Immature natural killer cell (primary cell): ENCODE results near the gene ANKRD1. TPM values are rescaled to one million over a fixed set of nuclear protein-coding genes. Genes with fewer than 3 reads are reported as not detected.
"Not testable (repeated sequence)": the region's sequence is repeated elsewhere in the genome, so short reads cannot be mapped to it uniquely, and the experiment has no call there.

Source experiments
- DNase-seq, 3 donors: peaks; one replicate each; pipeline ENCODE4 v3.0.0; 2022; ENCODE audit warnings: mixed read lengths in 1 of 3
- H3K27ac Mint-ChIP-seq, 6 donors: one replicate each; pipeline ENCODE4 v1.8.0; 2020; ENCODE audit warnings: mixed read lengths in 6 of 6, mild to moderate bottlenecking in 5 of 6, inconsistent platforms in 4 of 6, moderate library complexity in 3 of 6
- H3K27me3 Mint-ChIP-seq, 3 donors: one replicate each; pipeline ENCODE4 v1.8.0; 2020 to 2021; ENCODE audit warnings: low read depth in 3 of 3, mild to moderate bottlenecking in 3 of 3, mixed read lengths in 3 of 3, moderate library complexity in 3 of 3, inconsistent platforms in 1 of 3
- H3K36me3 Mint-ChIP-seq, 3 donors: one replicate each; pipeline ENCODE4 v1.8.0; 2020; ENCODE audit warnings: mixed read lengths in 3 of 3, inconsistent platforms in 2 of 3, mild to moderate bottlenecking in 2 of 3
- H3K4me1 Mint-ChIP-seq, 2 donors: one replicate each; pipeline ENCODE4 v1.8.0; 2020; ENCODE audit warnings: inconsistent platforms in 2 of 2, mild to moderate bottlenecking in 2 of 2, mixed read lengths in 2 of 2, moderate library complexity in 1 of 2
- H3K4me3 Mint-ChIP-seq, 5 donors: one replicate each; pipeline ENCODE4 v1.8.0; 2020; ENCODE audit warnings: mild to moderate bottlenecking in 5 of 5, mixed read lengths in 5 of 5, inconsistent platforms in 3 of 5, moderate library complexity in 3 of 5
- H3K9me3 Mint-ChIP-seq, 6 donors: one replicate each; pipeline ENCODE4 v1.8.0; 2020; ENCODE audit warnings: mild to moderate bottlenecking in 6 of 6, mixed read lengths in 6 of 6, inconsistent platforms in 4 of 6, moderate library complexity in 3 of 6
- polyA plus RNA-seq, 3 donors: library from polyadenylated mRNA; unstranded; fragments of 300-500 nt; fragmentation: Illumina TruSeq; gene quantifications; one replicate each; pipeline ENCODE4 v1.2.3, GENCODE V29; 2021

Gene ANKRD1
- polyA plus RNA-seq, 3 donors from 2014 or later = not detected

DNA sequence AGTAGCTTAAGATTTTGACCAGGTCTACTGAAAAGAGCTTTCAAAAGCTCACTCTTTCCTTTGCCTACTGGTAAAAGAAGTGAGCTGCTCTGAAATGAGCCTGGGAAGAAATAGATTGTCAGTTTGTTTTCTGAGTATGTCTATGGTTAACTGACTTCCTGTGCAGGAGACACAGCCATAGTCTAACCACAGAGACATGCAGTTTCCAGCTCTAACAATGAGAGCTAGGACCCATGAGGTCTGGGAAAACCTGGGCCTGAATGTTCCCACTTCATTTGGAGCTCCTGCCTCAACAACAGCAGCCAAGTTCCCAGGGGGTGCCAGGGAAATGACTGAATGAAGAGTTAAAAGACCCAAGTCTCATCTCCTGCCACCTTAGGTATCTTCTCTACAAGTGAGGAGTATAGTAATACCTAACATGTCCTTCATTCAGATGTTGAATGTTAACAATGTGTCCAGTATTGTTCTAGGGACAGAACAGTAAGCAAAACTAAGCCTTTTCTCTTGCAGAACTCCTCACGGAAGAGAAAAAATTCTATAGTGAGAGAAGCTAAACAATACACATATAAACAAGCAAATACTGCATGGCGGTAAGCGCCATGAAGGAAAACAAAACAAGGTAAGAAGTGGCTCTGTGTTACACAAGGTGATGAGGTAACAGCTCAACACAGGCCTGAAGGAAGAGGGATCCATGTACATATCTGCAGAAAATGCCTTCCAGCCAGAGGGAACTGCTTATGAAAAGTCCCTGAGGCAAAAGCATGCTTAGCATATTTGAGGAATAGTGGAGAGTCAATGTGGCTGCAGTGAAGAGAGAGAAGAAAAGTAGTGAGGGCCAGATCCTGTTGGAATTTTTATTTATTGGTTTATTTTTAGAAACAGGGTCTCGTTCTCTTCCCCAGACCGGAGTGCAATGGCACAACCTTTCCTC is 26.4 kb upstream of the ANKRD1 start:
- Mint-ChIP-seq H3K27ac (no peak overlapping the region), H3K36me3 (no peaks in the 10 kb centered on the region), H3K4me3 (no peak overlapping the region), H3K9me3 (no peaks in the 10 kb centered on the region), H3K4me1 (no peaks in the 10 kb centered on the region), H3K27me3 (peaks cover under 1 to 8% (median 7%) of the 10 kb centered on the region in 3 donors)
- DNase-seq = no peak

DNA sequence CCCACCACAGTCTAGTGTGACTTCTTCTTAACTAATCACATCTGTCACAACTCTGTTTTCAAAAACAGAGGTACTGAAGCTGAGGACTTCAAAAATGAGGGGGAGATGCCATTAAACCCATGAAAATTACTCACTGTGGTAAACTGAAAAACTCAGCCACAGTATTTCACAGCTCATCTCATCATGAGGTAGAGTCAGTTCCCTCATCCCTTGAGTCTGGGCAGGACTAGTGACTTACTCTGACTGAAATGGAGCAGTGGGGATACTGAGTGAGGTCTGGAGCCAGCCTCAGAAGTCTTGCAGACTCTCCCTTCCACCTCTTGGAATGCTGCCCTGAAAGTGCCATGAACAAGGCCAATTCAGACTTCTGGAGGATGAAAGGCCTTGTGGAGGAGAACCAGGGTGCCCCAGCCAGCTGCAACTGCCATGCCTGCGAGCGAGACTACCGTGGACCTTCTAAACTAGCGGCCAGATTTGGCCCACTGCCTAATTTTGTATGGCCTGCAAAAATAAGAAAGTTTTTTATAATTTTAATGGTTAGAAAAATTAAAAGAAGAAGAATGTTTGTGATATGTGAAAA is 24.7 kb upstream of the ANKRD1 start:
- peaks cover 0 to 7% (median 0%) of the 10 kb centered on the region in 3 donors for H3K27me3 Mint-ChIP-seq
- H3K36me3 Mint-ChIP-seq = no peaks in the 10 kb centered on the region
- H3K4me1 Mint-ChIP-seq = no peaks in the 10 kb centered on the region
- H3K27ac Mint-ChIP-seq = no peak overlapping the region
- no peaks in the 10 kb centered on the region for H3K9me3 Mint-ChIP-seq
- H3K4me3 Mint-ChIP-seq = no peak overlapping the region
- DNase-seq = no peak

DNA sequence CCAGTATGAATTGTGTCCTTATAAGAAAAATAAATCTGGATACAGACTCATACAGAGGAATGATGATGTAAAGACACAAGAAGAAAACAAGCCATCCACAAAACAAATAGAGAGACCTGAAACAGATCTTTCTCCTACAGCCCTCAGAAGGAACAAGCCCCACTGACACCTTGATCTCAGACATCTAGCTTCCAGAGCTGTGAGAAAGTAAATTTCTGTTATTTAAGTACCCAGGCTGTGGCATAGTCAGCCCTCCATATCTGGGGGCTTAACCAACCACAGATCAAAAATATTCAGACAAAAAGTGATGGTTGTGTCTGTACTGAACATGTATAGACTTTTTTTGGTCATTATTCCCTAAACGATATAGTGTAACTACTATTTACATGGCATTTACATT is 23.9 kb upstream of the ANKRD1 start:
- peaks cover 0 to 5% (median 0%) of the 10 kb centered on the region in 3 donors for H3K27me3 Mint-ChIP-seq
- H3K9me3 Mint-ChIP-seq = no peaks in the 10 kb centered on the region
- H3K4me1 Mint-ChIP-seq = no peaks in the 10 kb centered on the region
- DNase-seq = no peak
- H3K36me3 Mint-ChIP-seq = no peaks in the 10 kb centered on the region
- H3K4me3 Mint-ChIP-seq = no peak overlapping the region
- no peak overlapping the region for H3K27ac Mint-ChIP-seq

DNA sequence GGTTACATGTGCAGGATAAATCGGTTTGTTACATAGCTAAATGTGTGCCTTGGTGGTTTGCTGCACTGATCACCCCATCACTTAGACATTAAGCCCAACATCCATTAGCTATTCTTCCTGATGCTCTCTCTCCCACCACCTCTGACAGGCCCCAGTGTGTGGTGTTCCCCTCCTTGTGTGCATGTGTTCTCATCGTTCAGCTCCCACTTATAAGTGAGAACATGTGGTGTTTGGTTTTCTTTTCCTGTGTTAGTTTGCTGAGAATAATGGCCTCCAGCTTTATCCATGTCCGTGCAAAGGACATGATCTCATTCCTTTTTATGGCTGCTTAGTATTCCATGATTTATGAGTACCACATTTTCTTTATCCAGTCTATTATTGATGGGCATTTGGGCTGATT is 22.1 kb upstream of the ANKRD1 start:
- not testable (repeated sequence) for DNase-seq, H3K36me3 Mint-ChIP-seq, H3K4me3 Mint-ChIP-seq, H3K9me3 Mint-ChIP-seq, H3K27ac Mint-ChIP-seq, H3K4me1 Mint-ChIP-seq, H3K27me3 Mint-ChIP-seq

DNA sequence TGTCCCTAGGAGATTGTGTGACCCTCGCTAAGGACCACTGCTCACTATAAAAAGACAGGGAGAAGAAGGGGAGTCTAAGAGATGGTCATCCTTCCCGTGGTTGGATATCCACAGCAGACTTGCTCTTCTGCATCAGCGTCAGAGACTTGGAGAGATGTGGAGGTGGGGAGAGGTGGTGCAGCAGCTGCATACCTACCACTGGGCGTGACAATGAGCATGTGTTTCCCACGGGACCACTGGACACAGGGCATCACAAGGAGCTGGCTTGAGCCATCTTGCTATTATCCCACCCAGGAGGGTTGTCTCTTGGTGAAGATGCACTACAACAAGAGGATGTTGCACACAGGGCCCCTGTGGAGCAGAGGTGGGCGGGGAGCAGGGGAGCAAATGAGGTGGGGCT is 18.8 kb upstream of the ANKRD1 start:
- H3K27me3 Mint-ChIP-seq = peaks cover 0 to 5% (median 0%) of the 10 kb centered on the region in 3 donors
- H3K4me3 Mint-ChIP-seq = no peak overlapping the region

DNA sequence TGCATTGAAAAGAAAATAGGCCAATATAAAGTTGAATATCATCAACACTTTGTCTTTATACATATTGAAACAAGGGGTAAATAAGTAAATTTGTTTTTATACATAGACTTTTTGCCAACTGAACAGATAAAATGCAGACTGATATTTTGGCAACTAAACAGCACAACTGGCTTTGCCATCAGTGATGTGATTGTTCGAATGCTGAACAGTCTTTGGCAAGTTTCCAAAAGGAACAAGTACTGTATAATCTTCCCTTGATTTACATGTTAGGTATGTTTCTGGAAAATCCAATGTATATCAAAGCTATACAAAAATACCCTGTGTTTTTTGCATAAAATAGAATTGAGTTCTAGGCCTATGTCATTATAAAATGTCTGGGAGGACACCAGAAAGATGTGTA is 18.2 kb upstream of the ANKRD1 start:
- H3K36me3 Mint-ChIP-seq = no peaks in the 10 kb centered on the region
- no peak for DNase-seq
- no peaks in the 10 kb centered on the region for H3K4me1 Mint-ChIP-seq
- no peak overlapping the region for H3K4me3 Mint-ChIP-seq
- no peaks in the 10 kb centered on the region for H3K9me3 Mint-ChIP-seq
- H3K27ac Mint-ChIP-seq = no peak overlapping the region
- peaks cover 0 to 5% (median 0%) of the 10 kb centered on the region in 3 donors for H3K27me3 Mint-ChIP-seq

More for the DNA sequence above, 18.8 kb upstream of the ANKRD1 start:
- no peaks in the 10 kb centered on the region for H3K9me3 Mint-ChIP-seq
- H3K27ac Mint-ChIP-seq = no peak overlapping the region
- no peak for DNase-seq
- no peaks in the 10 kb centered on the region for H3K4me1 Mint-ChIP-seq
- no peaks in the 10 kb centered on the region for H3K36me3 Mint-ChIP-seq

DNA sequence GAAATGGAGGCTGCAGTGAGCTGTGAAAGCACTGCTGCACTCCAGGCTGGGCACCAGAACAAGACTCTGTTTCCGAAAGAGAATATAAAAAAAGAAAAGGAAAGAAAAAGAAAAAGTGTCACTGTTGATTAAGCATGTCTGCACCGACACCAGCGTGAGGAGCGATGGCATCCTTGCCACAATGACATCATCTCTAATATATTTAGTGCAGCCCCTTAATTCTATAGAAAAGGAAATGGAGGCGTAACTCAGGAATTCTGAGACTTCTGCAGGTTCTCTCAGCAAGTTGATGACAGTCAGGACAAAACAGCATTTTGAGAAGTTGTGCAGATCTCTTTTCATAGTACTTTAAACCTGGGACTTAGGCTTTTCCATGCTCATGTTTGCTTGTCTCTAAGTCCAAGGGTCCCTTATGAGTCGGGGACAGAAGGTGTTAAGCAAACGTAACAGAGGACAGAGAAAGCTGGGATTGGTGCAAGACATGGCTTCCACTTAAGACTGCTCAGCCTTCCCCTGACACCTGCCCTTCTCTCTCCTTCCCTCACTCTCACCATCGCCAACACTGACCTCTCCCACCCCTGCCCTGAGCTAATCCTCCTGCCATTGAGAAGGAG is 16.9 kb upstream of the ANKRD1 start:
- Mint-ChIP-seq H3K4me1 (no peaks in the 10 kb centered on the region), H3K27ac (no peak overlapping the region), H3K9me3 (no peaks in the 10 kb centered on the region), H3K27me3 (peaks cover 0 to 5% (median 0%) of the 10 kb centered on the region in 3 donors), H3K36me3 (no peaks in the 10 kb centered on the region), H3K4me3 (no peak overlapping the region)
- DNase-seq = no peak

DNA sequence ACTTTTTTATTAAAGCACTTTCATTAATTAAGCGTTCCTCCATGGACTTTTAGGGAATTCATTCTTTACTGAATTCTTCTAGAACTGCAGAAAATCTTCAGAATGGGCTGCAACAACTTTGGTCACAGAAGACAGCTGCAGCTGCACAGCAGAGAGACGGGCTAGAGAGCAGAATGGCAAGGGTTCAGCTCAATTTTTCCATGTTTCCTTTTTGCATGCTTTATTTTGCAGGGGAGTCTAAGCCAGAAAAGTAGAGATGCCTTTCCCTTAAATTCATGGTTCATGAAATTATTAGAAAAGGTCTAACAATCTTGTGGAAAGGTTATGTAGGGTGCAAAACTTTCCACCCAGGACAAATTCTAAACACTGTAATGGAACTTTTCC is 15.4 kb upstream of the ANKRD1 start:
- H3K4me1 Mint-ChIP-seq = no peaks in the 10 kb centered on the region
- DNase-seq = no peak
- H3K27ac Mint-ChIP-seq = no peak overlapping the region
- H3K9me3 Mint-ChIP-seq = no peaks in the 10 kb centered on the region
- peaks cover 0 to 5% (median 3%) of the 10 kb centered on the region in 3 donors for H3K27me3 Mint-ChIP-seq
- H3K4me3 Mint-ChIP-seq = no peak overlapping the region
- no peaks in the 10 kb centered on the region for H3K36me3 Mint-ChIP-seq

DNA sequence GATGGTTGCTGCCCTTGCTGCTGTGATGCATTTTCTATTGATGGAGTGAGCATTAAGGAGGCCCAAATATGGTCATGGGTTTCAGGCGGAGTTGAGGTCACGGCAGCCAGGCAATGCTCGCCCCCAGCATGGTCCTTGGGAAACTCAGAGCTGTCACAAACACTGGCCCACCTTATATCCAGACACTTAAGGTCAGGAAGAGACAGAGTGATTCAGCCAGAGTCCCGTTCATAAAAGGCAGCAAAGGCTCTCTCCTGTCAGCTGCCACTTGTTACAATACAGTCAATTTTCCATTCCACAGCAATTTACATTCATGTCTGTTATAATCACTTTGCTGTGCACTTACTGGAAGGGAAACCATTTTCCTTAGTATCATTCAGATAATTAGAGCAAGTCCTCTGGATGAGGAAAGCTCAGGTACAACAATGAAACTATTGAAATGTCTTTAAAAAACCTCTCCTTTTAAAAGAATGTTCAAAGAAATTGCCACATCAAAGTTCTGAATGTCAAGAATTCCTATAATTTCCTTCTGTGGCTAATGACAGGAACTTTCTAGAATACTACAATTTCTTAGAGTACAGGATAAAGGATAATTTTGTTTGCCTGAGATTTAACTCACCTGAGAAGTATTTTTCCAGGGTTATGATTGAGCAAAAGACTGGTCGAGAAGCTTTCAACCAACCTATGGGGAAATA is 14.8 kb upstream of the ANKRD1 start:
- Mint-ChIP-seq H3K4me1 (no peaks in the 10 kb centered on the region), H3K27me3 (peaks cover 0 to 3% (median 2%) of the 10 kb centered on the region in 3 donors), H3K36me3 (no peaks in the 10 kb centered on the region), H3K4me3 (no peak overlapping the region), H3K9me3 (no peaks in the 10 kb centered on the region), H3K27ac (no peak overlapping the region)
- no peak for DNase-seq

DNA sequence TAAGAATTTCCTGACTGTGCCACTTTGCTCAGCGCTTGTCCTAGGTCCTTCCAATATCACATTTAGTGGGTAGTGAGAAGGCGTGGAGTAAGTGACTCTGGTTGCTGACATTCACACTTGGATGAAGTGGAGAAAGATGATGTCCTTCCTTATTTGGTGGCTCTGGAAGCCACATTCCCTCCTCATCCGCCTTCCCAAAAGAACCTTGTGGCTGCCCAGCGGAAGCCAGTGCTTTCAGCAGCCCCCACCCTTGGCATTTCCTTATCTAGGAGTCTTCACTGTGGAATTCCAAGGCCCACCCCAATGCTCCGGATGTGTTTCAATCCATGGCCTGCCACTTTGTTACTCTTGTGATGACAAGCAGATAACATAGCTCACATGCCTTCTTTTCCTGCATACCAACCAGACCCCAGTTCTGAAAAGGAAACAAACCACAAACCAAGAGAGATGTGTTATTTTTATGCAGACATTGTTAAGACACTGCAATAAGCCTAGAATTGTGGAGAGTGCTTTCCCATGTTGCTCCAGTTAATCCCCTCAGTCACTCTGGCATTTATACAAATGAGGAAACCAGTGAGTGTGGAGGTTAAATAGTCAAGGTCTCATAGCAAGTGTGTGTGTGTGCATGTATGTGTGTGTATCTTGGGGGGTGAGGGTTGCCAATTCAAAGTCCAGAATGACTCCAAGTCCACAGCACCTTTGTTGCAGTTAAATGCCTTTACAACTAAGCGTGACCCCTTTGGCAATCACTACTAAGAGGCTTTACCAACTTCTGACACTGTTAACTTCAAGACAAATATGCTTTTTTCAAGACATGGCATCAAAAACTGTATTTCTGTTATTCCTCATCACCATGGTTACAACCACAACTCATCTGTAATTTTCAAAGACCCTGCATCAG is 10.3 kb upstream of the ANKRD1 start:
- no peaks in the 10 kb centered on the region for H3K9me3 Mint-ChIP-seq
- no peaks in the 10 kb centered on the region for H3K4me1 Mint-ChIP-seq
- no peak overlapping the region for H3K4me3 Mint-ChIP-seq
- peaks cover 3 to 6% (median 5%) of the 10 kb centered on the region in 3 donors for H3K27me3 Mint-ChIP-seq
- no peaks in the 10 kb centered on the region for H3K36me3 Mint-ChIP-seq
- H3K27ac Mint-ChIP-seq = no peak overlapping the region
- DNase-seq = no peak

DNA sequence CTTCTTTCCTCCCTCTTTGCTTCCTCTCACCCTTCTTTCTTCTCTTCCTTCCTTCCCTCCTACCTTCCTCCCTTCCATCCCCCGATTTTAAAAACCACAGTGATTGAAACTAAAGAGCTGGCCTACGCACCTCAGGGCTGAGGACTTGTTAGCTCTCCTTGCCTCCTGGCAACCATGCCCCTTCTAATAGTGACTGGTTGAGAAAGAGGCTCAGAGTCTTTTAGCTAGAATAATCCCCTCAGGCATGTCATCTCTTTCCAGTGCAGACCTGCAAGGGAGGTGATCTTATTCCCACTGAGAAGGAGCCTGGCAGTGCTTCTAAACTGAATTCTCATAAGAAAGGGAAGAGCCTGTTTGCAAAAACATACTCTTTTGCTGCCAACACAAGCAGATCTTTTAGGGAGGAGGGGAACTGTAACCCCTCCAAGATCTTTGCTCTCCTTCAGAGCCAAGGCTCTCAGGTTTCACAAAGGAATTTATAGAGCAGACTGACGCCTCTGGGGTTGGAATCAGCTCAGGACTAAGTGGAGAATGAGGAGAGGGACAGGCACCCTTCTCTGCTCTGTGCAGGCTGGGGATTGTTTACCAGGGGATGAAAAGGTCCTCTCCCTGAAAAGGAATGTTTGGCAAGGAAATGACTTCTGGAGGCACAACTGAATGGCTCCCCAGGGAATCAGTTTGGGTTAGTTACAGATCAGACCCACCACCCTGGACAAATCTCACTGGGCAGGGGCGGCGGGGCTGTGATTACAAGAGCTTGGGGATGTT is 9.4 kb upstream of the ANKRD1 start:
- Mint-ChIP-seq H3K9me3 (no peaks in the 10 kb centered on the region), H3K36me3 (no peaks in the 10 kb centered on the region), H3K4me1 (no peaks in the 10 kb centered on the region), H3K4me3 (no peak overlapping the region), H3K27me3 (peaks cover 3 to 5% (median 4%) of the 10 kb centered on the region in 3 donors), H3K27ac (no peak overlapping the region)
- no peak for DNase-seq

DNA sequence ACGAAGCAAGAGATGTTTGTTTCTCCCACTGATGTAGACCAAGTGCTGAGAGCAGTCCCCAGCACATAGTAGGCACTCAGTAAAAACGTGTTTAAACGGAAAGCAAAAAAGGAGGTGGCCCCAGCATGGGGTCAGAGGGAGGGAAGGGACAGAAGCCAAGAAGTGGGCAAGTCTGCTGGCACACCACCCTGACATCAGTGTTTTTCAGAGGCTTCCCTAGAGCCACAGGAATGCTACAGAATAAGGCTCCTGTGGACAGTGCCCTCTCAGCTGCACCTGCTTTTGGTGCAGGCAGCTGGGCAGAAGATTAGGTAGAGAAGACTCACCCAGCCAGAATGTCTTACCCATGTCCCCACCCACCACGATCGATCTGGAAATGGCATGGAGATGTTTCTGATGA is 8.3 kb upstream of the ANKRD1 start:
- no peak overlapping the region for H3K4me3 Mint-ChIP-seq
- no peaks in the 10 kb centered on the region for H3K9me3 Mint-ChIP-seq
- DNase-seq = no peak
- H3K27me3 Mint-ChIP-seq = peaks cover 3 to 5% (median 4%) of the 10 kb centered on the region in 3 donors
- H3K4me1 Mint-ChIP-seq = no peaks in the 10 kb centered on the region
- H3K36me3 Mint-ChIP-seq = no peaks in the 10 kb centered on the region
- H3K27ac Mint-ChIP-seq = no peak overlapping the region
